GM10266 (cell line): ENCODE measurements around the gene RETNLB.

Source experiments
- DNase-seq: peaks from one replicate; pipeline ENCODE4 v3.0.0; 2012; ENCODE audit errors: extremely low spot score
- CTCF ChIP-seq: IDR thresholded peaks from 2 replicates; pipeline ENCODE4 v1.5.1; 2012; ENCODE audit warnings: mild to moderate bottlenecking, low read depth; ENCODE audit not compliant: control insufficient read depth, insufficient read depth; ENCODE audit errors: missing control alignments

RETNLB gene

GRCh38 chr3:108775649-108776048 lies 18.4 kb upstream of the RETNLB start:
- DNase-seq = no peak
- TF ChIP-seq CTCF = no peak

- no peak for DNase-seq
- TF ChIP-seq CTCF = no peak
These were observed 10.0 kb upstream of the RETNLB start for GRCh38 chr3:108767253-108767652.

GRCh38 chr3:108755686-108756085 lies 1.5 kb downstream of the RETNLB start:
- DNase-seq = no peak
- no peak for TF ChIP-seq CTCF

GRCh38 chr3:108744762-108745161 lies 12.4 kb downstream of the RETNLB start:
- TF ChIP-seq CTCF = no peak
- DNase-seq = no peak

GRCh38 chr3:108742929-108743328 lies 14.3 kb downstream of the RETNLB start:
- no peak for DNase-seq
- no peak for TF ChIP-seq CTCF

GRCh38 chr3:108736821-108737220 lies 20.4 kb downstream of the RETNLB start:
- TF ChIP-seq CTCF = no peak
- DNase-seq = no peak

GRCh38 chr3:108728934-108729333 lies 28.3 kb downstream of the RETNLB start:
- no peak for TF ChIP-seq CTCF
- no peak for DNase-seq

- no peak for DNase-seq
- no peak for TF ChIP-seq CTCF
These were observed 29.1 kb downstream of the RETNLB start for GRCh38 chr3:108728105-108728504.
